Right atrium auricular region (tissue), 2 donors: ENCODE data around the gene IQGAP1. TPM values are rescaled to one million over a fixed set of nuclear protein-coding genes. Genes with fewer than 3 reads are reported as not detected.

ENCODE experiments used
- DNase-seq: peaks from one replicate; pipeline ENCODE4 v3.0.0-alpha.2; 2019; ENCODE audit warnings: low spot score
- H3K27ac ChIP-seq, 2 donors: fragments of 200-600 bp; sonication (generic); 1 replicate in 1 of 2; 2 replicates in 1 of 2; pipeline ENCODE4 v1.5.1; 2016 to 2019
- H3K27me3 ChIP-seq, 2 donors: fragments of 200-600 bp; sonication (generic); one replicate each; pipeline versions ENCODE4 v1.5.1 to v1.6.0; 2017 to 2019
- H3K36me3 ChIP-seq: fragments of 200-600 bp; sonication (generic); one replicate; pipeline ENCODE4 v1.5.1; 2016
- H3K4me1 ChIP-seq, 2 donors: fragments of 200-600 bp; sonication (generic); one replicate each; pipeline versions ENCODE4 v1.5.1 to v1.6.0; 2017 to 2019
- H3K4me3 ChIP-seq, 2 donors: fragments of 200-600 bp; sonication (generic); 1 replicate in 1 of 2; 2 replicates in 1 of 2; pipeline ENCODE4 v1.5.1; 2017 to 2019; ENCODE audit warnings: mild to moderate bottlenecking in 1 of 2, moderate library complexity in 1 of 2
- H3K9me3 ChIP-seq, 2 donors: fragments of 200-600 bp; sonication (generic); one replicate each; pipeline ENCODE4 v1.5.1; 2019
- CTCF ChIP-seq, 2 donors: fragments of 200-600 bp; sonication (generic); IDR thresholded peaks; one replicate each; pipeline ENCODE4 v1.5.1; 2019; ENCODE audit warnings: antibody characterized with exemption in 2 of 2
- total RNA-seq, 2 donors: library from RNA; depleted of rRNA; stranded (reverse); fragments of >200 nt; gene quantifications; one replicate each; pipeline ENCODE4 v1.1.0, GENCODE V29; 2016

The IQGAP1 gene
- total RNA-seq, 2 donors from 2014 or later = 56.5 to 96.3 TPM

GRCh38 chr15:90530250-90531051, 142.4 kb downstream of the IQGAP1 start:
- no peak for TF ChIP-seq CTCF (IDR thresholded peaks at IDR 0.05)
- Histone ChIP-seq H3K27ac (peak overlapping the region; percentile 90 to 95), H3K36me3 (no peaks in the 10 kb centered on the region), H3K9me3 (no peaks in the 10 kb centered on the region), H3K4me3 (peak overlapping the region; percentile 82 to 92), H3K27me3 (no peaks in the 10 kb centered on the region), H3K4me1 (peaks cover 0 to 38% of the 10 kb centered on the region in 2 donors)
- DNase-seq = peak; percentile 63

GRCh38 chr15:90531147-90531546, 143.1 kb downstream of the IQGAP1 start:
- H3K36me3 ChIP-seq = no peaks in the 10 kb centered on the region
- peak overlapping the region; percentile 82 to 92 for H3K4me3 ChIP-seq
- H3K4me1 ChIP-seq = peaks cover 0 to 45% of the 10 kb centered on the region in 2 donors
- H3K27me3 ChIP-seq = no peaks in the 10 kb centered on the region
- H3K9me3 ChIP-seq = no peaks in the 10 kb centered on the region
- no peak for DNase-seq
- no peak for TF ChIP-seq CTCF (IDR thresholded peaks at IDR 0.05)
- peak overlapping the region; percentile 90 to 95 for H3K27ac ChIP-seq

GRCh38 chr15:90535254-90535653, 147.2 kb downstream of the IQGAP1 start:
- no peaks in the 10 kb centered on the region for H3K36me3 ChIP-seq
- H3K9me3 ChIP-seq = no peaks in the 10 kb centered on the region
- peak overlapping the region; percentile 41 to 71 for H3K27ac ChIP-seq
- DNase-seq = no peak
- H3K4me3 ChIP-seq = no peak overlapping the region
- no peaks in the 10 kb centered on the region for H3K27me3 ChIP-seq
- TF ChIP-seq CTCF (IDR thresholded peaks at IDR 0.05) = no peak
- H3K4me1 ChIP-seq = peaks cover 0 to 62% of the 10 kb centered on the region in 2 donors

- no peak for DNase-seq
- peak overlapping the region in 1 of 2 donors; percentile 6 for H3K27ac ChIP-seq
- no peak overlapping the region for H3K4me3 ChIP-seq
- no peaks in the 10 kb centered on the region for H3K9me3 ChIP-seq
- no peak for TF ChIP-seq CTCF (IDR thresholded peaks at IDR 0.05)
- no peaks in the 10 kb centered on the region for H3K27me3 ChIP-seq
- H3K4me1 ChIP-seq = peaks cover 0 to 33% of the 10 kb centered on the region in 2 donors
- peaks cover 7% of the 10 kb centered on the region for H3K36me3 ChIP-seq
These were observed 151.7 kb downstream of the IQGAP1 start for GRCh38 chr15:90539789-90540188.

- Histone ChIP-seq H3K27me3 (no peaks in the 10 kb centered on the region), H3K4me3 (no peak overlapping the region), H3K4me1 (peaks cover 0 to 25% of the 10 kb centered on the region in 2 donors), H3K27ac (no peak overlapping the region), H3K36me3 (peaks cover 7% of the 10 kb centered on the region), H3K9me3 (no peaks in the 10 kb centered on the region)
- no peak for DNase-seq
- no peak for TF ChIP-seq CTCF (IDR thresholded peaks at IDR 0.05)
These were observed 152.7 kb downstream of the IQGAP1 start for GRCh38 chr15:90540768-90541167.
